ENCODE results near the gene ZBTB7C. TPM values are rescaled to one million over a fixed set of nuclear protein-coding genes. Genes with fewer than 3 reads are reported as not detected.

ZBTB7C gene
- total and polyA plus RNA-seq, 10 of the 15 experiments (the other 5 are each of a cell fraction or from before 2014, with no cell fraction given), result under 0.01 to 0.08 (median 0.01) TPM; not detected in 7

- Histone ChIP-seq H3K79me2 (ENCODE audit: control insufficient read depth, insufficient read depth, low read length) (no peaks in the 10 kb centered on the region), H3K9me3 (replicated peaks; ENCODE audit: control insufficient read depth, insufficient read depth, low read length) (no peaks in the 10 kb centered on the region), H3K9ac (ENCODE audit: control insufficient read depth, insufficient read depth, low read length) (no peak overlapping the region), H3K27ac (ENCODE audit: control insufficient read depth, insufficient read depth) (no peak overlapping the region), H3K4me1 (ENCODE audit: control insufficient read depth, insufficient read depth, low read length) (no peaks in the 10 kb centered on the region), H3K4me3 (no peak overlapping the region), H3K36me3 (ENCODE audit: control insufficient read depth in 2 of 2, insufficient read depth in 2 of 2, low read length in 1 of 2) (no peaks in the 10 kb centered on the region), H2AFZ (ENCODE audit: control insufficient read depth, low read depth, low read length) (no peak overlapping the region), H3K4me2 (ENCODE audit: control insufficient read depth, insufficient read depth) (no peak overlapping the region), H4K20me1 (ENCODE audit: control insufficient read depth, insufficient read depth) (no peaks in the 10 kb centered on the region), H3K27me3 (replicated peaks in 1 of 2; ENCODE audit: control insufficient read depth in 2 of 2, insufficient read depth in 2 of 2, low read length in 1 of 2) (no peaks in the 10 kb centered on the region)
- in situ Hi-C loops (cut with MboI) (no loop called here), intact Hi-C loops (cut with micrococcal nuclease; ENCODE audit: unreplicated experiment) (no loop called here)
- ATAC-seq (no peak), FAIRE-seq (no peak), DNase-seq (ENCODE audit: low read depth, low spot score) (no peak)
- CTCF ChIA-PET, result no interaction called here
- POLR2A ChIA-PET, result no interaction called here
- TF ChIP-seq EGR1 (IDR thresholded peaks at IDR 0.05; ENCODE audit: borderline replicate concordance in 1 of 2, low read depth in 2 of 2, low read length in 2 of 2), result no peak
- SMC1A ChIA-PET (ENCODE audit: uncharacterized antibody, unreplicated experiment), result no interaction called here
- no TSS peak for BruUV-seq (replicated peaks)
- WGBS (ENCODE audit: insufficient coverage, insufficient replicate concordance, low lambda C conversion rate, missing lambda C conversion rate), result 0% methylated on average over 7 of the region's 7 CpGs
- RAD21 ChIA-PET (ENCODE audit: unreplicated experiment), result no interaction called here
These were observed 145.9 kb downstream of the ZBTB7C start for GRCh38 chr18:48263192-48263853.

GRCh38 chr18:48260237-48260636, 148.9 kb downstream of the ZBTB7C start:
- H3K4me1 ChIP-seq (ENCODE audit: control insufficient read depth, insufficient read depth, low read length), result no peaks in the 10 kb centered on the region
- H2AFZ ChIP-seq (ENCODE audit: control insufficient read depth, low read depth, low read length), result no peak overlapping the region
- no peaks in the 10 kb centered on the region for H3K79me2 ChIP-seq (ENCODE audit: control insufficient read depth, insufficient read depth, low read length)
- 50% methylated on average over 2 of the region's 2 CpGs for WGBS (ENCODE audit: insufficient coverage, insufficient replicate concordance, low lambda C conversion rate, missing lambda C conversion rate)
- DNase-seq (ENCODE audit: low read depth, low spot score), result no peak
- no peak for FAIRE-seq
- no peaks in the 10 kb centered on the region for H3K36me3 ChIP-seq (ENCODE audit: control insufficient read depth in 2 of 2, insufficient read depth in 2 of 2, low read length in 1 of 2)
- no peak overlapping the region for H3K4me3 ChIP-seq
- ChIA-PET POLR2A (no interaction called here), SMC1A (ENCODE audit: uncharacterized antibody, unreplicated experiment) (no interaction called here), RAD21 (ENCODE audit: unreplicated experiment) (no interaction called here), CTCF (no interaction called here)
- no peak for TF ChIP-seq PBX3 (IDR thresholded peaks at IDR 0.05; ENCODE audit: insufficient replicate concordance, low read depth, low read length)
- TF ChIP-seq ZNF384 (IDR thresholded peaks at IDR 0.05; ENCODE audit: borderline replicate concordance, low read depth, low read length), result no peak
- TF ChIP-seq NRF1 (conservative IDR thresholded peaks at IDR 0.05; ENCODE audit: low read depth, low read length), result no peak
- no peak for TF ChIP-seq MAX (IDR thresholded peaks at IDR 0.05; ENCODE audit: low read depth, low read length)
- no peak for TF ChIP-seq IRF5 (IDR thresholded peaks at IDR 0.05; ENCODE audit: borderline replicate concordance)
- TF ChIP-seq FOXM1 (IDR thresholded peaks at IDR 0.05; ENCODE audit: low read depth, low read length), result no peak
- TF ChIP-seq FOXK2 (IDR thresholded peaks at IDR 0.05), result no peak
- no peak for TF ChIP-seq TCF7 (IDR thresholded peaks at IDR 0.05; ENCODE audit: borderline replicate concordance)
- no peak for TF ChIP-seq ATF3 (IDR thresholded peaks at IDR 0.05; ENCODE audit: borderline replicate concordance, extremely low read depth, low read depth, low read length)
- no peak for TF ChIP-seq ZNF24 (IDR thresholded peaks at IDR 0.05)
- TF ChIP-seq HDAC6 (IDR thresholded peaks at IDR 0.05; ENCODE audit: unreplicated experiment), result no peak
- H3K4me2 ChIP-seq (ENCODE audit: control insufficient read depth, insufficient read depth), result no peak overlapping the region
- in situ Hi-C loops (cut with MboI) (no loop called here), intact Hi-C loops (cut with micrococcal nuclease; ENCODE audit: unreplicated experiment) (no loop called here)
- no TSS peak for BruUV-seq (replicated peaks)
- no peak overlapping the region for H3K9ac ChIP-seq (ENCODE audit: control insufficient read depth, insufficient read depth, low read length)
- ATAC-seq, result no peak
- H3K27me3 ChIP-seq (replicated peaks in 1 of 2; ENCODE audit: control insufficient read depth in 2 of 2, insufficient read depth in 2 of 2, low read length in 1 of 2), result no peaks in the 10 kb centered on the region
- no peaks in the 10 kb centered on the region for H3K9me3 ChIP-seq (replicated peaks; ENCODE audit: control insufficient read depth, insufficient read depth, low read length)
- no peaks in the 10 kb centered on the region for H4K20me1 ChIP-seq (ENCODE audit: control insufficient read depth, insufficient read depth)
- H3K27ac ChIP-seq (ENCODE audit: control insufficient read depth, insufficient read depth), result no peak overlapping the region

Data from GM12878 (cell line).